Pulmonary artery endothelial cell (primary cell): ENCODE data around the gene ATP8A1. TPM values are rescaled to one million over a fixed set of nuclear protein-coding genes. Genes with fewer than 3 reads are reported as not detected.

Source experiments
- DNase-seq: peaks from one replicate; pipeline ENCODE4 v3.0.0-alpha.2; 2011; ENCODE audit warnings: low read depth, low spot score
- total RNA-seq: library from RNA; depleted of rRNA; stranded (reverse); fragments of >200 nt; gene quantifications from 2 replicates; pipeline ENCODE4 v1.2.3, GENCODE V29; 2014

Gene ATP8A1
- total RNA-seq, 1 donor from 2014 or later, result 6.5 TPM

DNA sequence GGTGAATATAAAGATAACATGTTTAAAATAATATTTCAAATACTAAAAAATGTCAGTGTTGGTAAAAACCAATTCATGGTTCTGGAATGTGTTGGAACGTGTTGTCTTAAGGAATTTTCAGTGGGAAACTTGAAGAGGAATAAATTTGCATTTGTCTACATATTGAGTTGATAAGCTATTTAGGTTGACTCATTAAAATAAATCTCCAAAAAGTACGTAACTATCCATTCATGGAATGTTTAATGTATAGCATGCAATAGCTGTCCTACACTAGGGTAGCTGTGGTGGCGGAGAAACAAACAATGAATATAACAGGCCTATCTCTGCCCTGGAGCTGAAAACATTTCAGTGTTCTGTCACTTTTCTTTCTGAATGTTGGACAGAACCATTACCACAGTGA is 239.4 kb downstream of the ATP8A1 start:
- no peak for DNase-seq

DNA sequence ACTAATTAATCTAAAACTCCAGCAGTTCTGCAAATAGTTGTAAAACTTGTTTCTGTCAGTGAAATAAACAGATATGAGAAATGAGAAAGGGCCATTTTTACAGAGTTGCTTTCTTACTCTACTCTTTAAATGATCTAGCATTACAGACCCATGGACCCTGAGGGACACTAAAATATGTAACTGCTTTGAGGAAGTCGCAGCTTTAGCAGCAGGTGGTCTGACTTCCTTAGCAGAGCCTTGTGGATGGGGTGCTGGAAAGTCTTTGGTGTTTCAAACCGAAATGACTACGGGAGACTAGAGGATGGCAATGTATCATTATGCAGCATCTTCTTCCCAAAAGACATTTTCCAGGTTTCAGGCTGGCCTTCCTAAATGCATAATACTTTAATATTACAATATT is 240.9 kb downstream of the ATP8A1 start:
- no peak for DNase-seq

DNA sequence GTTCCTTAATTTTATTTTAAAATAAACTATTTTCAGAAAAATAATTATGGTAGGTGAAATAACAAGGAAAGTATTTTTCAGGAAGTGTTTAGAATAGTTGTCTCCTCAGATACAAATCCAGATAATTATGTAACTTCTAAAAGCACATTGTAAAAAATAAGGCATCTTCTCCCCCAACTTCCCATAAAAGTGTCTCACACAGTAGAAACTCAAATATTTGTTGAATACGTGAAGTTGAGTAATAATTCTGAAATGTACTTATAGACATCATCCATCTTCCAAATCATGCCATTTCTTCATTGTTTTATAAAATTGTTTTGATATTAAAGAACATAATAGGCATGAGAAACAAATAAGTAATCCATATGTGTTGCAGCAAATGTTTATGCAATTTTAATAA is 241.6 kb downstream of the ATP8A1 start:
- no peak for DNase-seq

DNA sequence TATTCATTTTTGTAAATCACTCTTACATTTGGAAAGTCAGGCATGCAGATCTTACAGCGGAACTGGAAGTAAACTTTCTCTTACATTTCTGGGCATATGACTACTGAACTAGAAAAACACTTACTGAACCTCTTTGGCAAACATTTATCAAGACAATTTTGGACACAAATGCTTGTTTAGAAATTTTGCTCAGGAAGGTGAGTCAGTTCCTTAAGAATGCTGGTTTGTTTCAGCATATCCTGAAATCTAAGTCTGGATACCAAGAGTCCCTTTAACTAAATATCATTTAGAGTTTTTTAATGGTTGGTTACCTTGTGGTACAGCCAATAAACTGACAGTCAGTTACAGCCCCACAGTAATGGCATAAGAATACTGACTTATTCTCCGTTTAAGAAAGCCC is 244.7 kb downstream of the ATP8A1 start:
- DNase-seq, result peak; percentile 93

DNA sequence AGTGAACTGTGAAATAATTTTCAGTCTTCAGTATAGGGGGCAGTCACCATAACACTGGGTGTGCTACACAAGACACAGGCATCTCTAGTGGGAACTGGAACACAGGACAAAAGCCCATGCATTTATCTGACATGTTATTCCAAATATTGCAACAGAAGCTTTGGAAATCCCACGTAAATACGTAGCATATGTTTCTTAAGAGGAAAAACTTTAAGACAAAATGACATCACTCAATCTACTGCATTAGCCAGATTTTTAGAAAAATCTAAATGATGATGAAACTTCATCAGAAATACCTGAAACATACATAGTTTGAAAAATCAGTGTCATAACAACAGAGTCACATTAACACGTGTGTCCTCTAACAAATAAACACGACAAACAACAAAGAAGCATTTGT is 245.1 kb downstream of the ATP8A1 start:
- no peak for DNase-seq

DNA sequence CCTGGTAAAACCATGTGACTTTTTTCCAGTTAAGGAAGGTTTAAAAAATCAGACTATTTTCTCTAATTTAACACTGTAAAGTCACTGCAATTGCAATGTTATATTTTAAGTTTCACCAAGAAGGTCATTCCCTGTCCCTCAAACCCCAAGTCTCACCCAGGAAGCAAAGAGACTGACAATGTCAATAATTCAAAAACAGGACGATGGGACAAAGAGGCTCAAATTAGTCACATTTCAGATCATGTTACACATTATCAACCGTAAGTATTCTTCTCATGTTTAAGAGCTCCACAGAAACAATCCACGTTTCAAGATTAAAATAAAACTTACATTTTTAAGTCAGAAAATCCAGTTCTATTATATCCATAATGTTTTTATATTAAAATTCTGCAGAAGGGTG is 246.5 kb downstream of the ATP8A1 start:
- no peak for DNase-seq

DNA sequence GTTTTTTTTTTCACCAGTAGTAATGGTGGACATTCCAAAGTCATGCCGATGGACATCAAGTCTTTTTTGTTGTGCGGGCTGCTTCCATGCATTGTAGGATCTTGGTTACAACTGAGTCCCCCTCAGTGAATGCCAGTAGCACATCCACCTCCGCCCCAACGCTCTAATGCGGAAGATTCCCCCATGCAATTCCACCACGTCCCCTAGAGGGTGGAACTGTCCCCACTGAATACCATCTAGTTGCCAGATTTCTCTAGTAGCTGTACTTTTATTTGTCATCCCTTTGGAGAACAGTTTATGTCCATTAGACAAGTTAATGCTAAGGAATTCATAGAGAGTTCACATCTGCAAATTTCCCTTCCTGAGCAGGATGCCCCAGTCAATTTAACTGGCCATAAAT is 252.9 kb downstream of the ATP8A1 start:
- no peak for DNase-seq

DNA sequence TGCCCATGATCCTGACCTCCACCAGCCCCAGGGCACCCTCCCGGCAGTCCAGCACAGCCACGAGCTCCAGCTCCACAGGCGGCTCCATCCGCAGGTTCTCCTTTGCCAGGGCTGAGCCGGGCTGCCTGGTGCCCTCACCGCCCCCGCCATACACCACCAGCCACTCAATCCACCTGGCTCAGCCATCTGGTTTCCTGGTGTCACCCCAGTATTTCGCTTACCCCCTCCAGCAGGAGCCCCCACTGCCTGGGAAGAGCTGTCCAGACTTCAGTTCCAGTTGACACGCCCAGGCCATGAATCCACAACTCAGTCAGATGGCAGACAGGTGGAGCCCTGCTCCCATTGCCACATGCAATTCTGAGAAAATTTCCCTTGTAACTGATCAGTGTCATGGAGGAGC is 255.7 kb downstream of the ATP8A1 start:
- DNase-seq, result no peak

DNA sequence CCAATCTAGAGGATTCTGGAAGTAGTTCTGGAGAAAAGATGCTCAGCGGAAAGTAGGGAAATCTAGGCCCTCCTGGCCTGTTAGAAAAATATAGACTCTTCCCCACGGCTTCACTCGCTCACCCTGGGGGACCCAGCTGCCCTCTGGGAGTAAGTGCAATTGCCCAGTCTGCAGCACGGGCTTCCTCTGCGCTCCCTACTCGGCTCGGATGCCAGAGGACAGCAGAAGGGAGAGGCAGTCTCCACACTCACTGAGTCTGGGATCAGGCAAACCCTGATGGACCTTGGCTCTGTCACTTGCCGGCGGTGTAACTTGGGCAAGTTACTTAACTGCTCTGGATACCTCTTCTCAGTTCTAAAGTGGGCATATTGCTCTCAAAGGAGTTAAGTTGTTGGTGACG is 257.5 kb downstream of the ATP8A1 start:
- no peak for DNase-seq

DNA sequence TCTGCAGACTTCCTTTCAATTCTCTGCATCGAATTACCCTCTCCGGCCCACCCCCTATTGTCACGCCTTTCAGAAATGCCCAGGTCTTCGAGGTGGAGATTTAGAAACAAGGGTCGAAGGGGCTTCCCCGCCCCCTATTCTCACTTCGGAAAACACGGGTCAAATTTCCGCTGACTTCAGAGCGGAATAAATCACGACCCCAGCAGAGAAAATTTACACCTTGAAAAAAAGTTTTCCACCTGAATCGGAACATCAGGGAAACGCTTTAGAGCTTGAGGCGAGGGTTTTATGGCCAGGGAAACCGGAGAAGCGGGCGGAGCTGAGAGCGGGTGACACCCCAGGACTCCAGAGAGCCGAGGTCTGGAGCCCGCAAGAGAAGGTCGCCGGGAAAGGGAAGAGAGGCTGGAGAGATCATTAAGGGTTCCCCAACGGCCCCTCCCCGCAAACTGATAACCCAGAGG is 258.0 kb downstream of the ATP8A1 start:
- DNase-seq, result no peak

DNA sequence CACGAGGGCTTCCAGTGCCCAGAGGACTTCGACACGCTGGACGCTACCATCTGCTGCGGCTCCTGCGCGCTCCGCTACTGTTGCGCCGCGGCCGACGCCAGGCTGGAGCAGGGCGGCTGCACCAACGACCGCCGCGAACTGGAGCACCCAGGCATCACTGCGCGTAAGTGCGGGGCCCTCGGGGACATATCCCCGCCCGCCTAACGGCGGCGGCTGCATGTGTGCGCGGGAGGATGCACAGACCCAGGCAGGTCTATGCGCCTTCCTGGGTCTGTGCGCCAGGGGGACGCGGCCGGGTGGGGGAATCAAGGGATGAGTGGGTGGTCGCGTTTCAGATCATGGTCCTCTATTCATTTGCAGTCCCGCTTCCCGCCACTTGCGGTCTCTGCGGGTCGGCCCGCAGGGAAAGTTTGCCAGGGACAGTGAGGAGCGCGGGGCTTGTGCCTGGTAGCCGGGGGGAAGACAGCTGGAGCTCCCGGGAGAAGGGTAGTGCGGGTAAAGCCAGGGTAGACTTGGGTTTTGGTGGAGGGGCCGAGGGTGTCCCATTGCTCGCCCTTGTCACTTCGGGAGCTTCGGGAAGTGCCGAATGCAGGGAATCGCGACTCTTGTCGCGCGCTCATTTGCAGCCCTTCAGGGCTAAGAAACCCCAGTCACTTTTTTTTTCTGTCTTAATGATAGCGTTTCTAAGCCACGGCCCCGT is 258.6 kb downstream of the ATP8A1 start:
- no peak for DNase-seq

DNA sequence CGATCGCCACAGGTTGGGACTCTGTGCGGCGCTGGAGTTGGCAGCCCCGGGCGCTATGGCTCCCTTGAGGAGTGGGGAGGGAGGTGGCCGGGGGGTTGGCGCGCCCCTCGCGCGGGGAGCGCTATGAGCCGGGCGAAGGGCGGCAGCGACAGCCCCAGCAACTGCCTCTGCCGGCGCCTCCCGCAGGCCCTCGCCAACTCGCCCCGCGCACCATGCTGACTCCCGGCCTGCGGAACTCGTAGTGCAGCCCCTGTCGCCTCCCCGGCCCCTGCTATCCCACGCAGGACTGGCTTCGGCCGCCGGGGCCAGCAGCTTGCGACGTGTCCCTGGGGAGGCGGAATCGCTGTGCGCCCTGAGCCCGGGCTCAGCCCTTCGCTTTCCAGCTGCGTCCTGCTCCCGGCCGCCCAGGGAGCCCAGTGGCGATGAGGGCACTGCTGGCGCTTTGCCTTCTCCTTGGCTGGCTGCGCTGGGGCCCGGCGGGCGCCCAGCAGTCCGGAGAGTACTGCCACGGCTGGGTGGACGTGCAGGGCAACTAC is 259.2 kb downstream of the ATP8A1 start:
- no peak for DNase-seq

DNA sequence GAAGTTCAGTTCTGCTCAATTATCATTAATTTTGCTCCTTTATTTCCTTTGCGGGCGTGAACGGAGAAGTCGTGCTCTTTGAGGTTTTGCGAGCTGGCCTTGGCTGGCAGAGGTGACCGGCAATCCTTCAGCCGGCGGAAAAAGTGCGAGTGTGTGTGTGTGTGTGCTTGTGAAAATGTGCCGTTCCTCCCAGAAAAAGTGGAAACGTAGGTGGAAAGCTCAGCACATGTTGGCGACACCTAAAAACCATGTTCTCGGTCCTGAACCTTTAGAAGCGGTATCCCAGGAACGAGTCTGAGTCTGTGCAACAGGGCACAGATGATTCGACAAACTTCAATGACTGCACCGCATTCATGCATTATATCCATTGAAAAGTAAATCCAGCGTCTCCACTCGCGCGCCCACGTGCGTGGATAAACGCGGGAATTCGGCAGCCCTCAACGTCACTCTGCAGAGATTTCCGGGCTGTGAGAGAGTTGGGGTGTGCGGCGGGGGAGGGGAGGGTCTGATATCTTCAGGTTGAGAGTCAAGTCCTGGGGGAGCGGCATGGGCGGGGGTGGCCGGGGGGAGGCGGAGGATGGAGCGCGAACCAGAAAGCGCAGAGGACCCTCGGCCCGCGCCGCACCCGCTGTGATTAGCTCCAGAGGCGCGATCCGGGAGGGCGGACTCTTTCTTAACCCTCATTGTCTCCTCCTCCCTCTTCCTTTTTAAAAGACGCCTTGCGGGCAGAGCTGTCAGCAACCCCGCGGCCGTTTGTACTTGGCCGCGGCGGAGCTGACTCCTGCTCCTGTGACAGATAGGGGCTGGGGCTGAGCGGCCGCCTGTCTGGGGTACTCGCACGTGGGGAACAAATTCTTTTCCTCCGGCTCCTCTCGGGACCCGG is 259.9 kb downstream of the ATP8A1 start, which contains the start of gene SHISA3:
Gene SHISA3 (plus strand): TSS at position 737 of the 883 bp plus-strand sequence. CDS start 569 bp downstream, outside the sequence.
- DNase-seq, result no peak

DNA sequence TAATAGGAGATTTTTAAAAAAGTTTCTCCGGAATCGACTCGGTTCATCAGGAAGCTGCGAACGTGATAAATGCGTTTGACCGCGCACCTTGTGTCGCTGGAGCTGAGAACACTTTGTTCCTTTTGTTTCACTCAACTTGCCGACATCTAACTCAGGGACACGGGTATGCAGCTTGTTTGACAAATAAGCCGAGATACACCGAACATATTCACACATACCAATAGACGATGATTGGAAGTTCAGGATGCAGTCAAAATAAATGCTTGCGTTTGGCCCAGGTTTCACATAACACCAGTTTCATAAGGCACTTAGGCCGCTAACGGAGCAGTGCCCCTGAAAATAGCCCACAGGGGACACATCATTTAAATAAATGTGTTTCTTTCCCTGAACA is 260.5 kb downstream of the ATP8A1 start:
- no peak for DNase-seq

DNA sequence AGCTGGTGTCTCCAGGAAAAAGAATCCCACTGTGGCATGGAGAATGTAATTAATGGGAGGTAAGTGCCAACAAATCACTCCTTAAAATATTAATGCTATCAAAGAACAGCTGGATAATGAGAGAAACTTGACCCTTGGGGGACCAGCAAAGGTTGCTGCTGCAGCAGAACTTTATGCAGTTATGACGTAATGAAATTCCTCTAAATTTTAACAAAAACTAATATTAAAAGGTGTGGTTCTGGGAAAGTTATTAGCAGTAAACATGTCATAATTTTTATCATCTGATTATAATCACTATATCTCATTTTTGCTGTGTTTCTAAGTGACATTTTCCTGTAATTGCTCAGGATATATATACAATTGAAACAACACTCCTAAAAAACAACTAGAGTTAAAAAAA is 261.3 kb downstream of the ATP8A1 start:
- DNase-seq, result no peak

DNA sequence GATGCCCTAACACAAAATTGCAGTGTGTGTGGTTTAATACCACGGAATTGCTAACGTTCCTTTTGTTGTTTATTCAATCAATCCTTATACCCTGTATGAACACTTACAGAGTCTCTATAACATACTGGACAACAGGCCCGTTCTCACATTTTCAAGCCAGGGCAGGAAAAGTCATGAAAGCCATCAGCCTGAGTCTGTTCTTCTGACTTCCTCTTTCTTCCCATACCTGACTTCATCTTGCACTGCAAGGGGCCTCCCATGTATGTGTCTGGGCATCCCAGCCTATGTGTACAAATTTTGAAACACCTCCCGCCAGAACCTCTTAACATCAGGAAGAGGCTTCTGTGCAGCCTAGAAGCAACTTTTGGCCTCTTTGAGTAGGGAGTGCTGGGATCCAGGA is 264.5 kb downstream of the ATP8A1 start:
- DNase-seq, result no peak

DNA sequence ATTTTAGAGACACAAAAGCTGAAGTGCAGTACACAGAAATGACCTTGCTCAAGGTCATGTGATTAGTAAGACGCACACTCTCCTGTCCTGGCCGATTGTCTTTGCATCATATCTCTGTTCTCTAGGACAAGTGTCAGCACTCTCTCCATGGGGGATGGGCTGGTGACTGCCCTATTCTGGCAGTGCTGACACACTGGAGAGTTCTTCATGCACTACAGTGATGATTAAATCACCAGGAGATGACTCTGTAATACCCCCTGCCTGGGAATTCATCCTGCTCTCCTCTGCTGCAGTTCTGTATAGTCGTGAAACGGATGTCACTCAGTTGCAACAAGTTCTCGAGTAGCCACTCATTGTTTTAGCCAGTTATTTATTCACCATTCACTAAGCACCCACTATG is 264.9 kb downstream of the ATP8A1 start:
- DNase-seq, result no peak

DNA sequence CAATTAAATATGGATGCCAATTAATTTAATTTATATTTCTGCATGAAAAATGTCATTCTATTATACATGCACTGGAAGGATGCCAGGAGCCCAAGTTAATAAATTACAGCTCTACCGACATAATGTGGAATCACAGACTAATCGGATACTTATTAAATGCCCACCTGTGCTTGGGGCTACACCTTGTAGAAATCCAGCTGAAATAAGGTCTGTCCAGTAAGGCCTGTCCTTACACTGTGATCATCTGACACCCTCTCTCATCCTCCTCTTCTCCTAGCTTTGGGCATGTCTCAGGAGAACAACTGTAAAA is 265.6 kb downstream of the ATP8A1 start:
- DNase-seq, result no peak

DNA sequence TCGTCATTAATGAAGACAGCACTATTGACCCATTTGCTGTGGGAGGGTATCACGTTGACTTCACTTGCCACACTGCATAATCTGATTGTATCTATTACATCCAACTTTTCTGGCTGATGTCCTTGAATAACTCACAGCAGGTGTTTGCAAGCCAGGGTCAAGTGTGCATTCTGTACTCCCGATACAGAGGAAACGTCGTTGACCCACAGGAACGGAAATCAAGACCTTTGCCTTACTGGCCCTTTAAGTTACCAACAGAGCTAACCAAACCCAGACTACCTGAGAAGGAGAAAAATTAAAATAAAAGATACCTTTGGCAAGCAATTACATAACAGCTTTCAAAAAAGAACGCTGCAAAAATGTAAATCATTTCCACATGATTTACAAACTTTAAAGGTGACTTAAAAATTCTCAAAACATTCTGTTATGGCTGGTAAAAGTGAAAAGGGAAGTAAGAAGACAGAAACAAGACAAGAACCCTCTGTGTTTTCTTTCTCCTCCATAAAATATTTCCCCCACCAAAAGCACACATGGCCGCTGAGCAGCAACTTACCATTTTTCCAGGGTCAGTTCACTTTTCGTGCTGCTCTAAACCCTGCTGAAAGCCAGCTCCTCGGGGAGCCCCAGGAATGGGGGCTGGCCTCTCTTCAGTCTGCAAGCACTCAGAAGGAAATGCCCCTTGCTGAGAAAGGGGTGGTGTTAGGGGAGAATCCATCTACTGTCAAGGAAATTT is 266.1 kb downstream of the ATP8A1 start:
- no peak for DNase-seq

DNA sequence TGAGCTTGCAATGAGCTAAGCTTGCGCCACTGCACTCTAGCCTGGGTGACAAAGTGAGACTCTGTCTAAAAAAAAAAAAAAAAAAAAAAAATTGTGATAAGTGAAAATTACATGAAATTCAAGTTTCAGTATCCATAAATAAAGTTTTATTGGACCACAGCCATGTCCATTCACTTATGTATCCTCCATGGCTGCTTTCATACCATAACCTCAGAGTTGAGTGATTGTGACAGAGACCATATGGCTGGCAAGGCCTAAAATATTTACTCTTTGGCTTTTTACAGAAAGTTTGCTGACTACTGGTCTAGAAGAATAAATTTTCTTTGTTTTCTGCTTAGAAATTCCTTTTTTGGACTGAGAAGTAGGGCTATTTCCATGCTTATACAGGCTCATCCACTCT is 271.4 kb downstream of the ATP8A1 start:
- DNase-seq, result no peak

DNA sequence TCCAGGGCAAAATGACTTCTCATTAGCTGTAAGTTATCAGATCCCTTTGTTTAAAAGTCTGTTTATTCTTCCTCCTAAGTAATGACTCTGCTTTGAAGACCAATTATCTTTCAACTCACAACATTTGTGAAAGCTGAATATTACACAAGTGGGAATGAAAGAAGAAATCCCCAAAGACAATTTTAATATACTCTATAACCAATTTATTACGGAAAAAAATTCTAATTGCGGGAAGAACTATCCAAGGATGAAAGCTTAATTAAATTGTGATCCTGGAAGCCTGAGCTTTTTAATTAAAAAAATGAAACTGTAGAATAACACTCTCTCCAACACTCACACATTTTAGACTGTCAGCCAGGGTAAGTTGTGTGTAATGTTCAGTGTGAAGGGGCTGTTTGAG is 275.2 kb downstream of the ATP8A1 start:
- DNase-seq, result no peak

DNA sequence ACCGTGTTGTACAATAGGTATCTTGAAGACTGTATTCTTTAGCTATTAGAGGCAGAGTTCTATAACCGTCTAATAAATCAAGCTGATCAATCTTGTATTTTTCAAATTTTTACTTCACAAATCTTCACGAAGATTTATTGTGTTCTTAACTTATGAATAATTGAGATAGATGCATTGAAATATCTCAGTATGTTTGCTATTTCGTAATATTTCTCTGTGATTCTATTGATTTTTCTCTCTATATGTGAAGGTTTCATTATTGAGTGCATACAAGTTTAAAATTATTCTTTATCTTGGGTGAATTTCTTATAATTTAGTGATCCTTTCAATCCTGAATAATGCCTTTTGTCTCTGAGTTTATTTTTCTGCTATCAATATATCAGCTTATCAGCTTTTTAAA is 279.4 kb downstream of the ATP8A1 start:
- no peak for DNase-seq
